Osteoblast (primary cell): ENCODE measurements around the gene FILIP1L. TPM values are rescaled to one million over a fixed set of nuclear protein-coding genes. Genes with fewer than 3 reads are reported as not detected.

Experiments
- DNase-seq: peaks from one replicate; pipeline ENCODE4 v3.0.0; 2011; ENCODE audit warnings: low spot score, mixed read lengths; ENCODE audit not compliant: insufficient read length; ENCODE audit errors: missing footprints
- H2AFZ ChIP-seq: 2 replicates; pipeline ENCODE4 v1.6.0; 2011; ENCODE audit warnings: mild to moderate bottlenecking, low read length
- H3K27ac ChIP-seq: 2 replicates; pipeline ENCODE4 v1.5.1; 2011; ENCODE audit warnings: mild to moderate bottlenecking, low read depth, low read length, moderate library complexity
- H3K27me3 ChIP-seq: 2 replicates; pipeline ENCODE4 v1.6.0; 2012; ENCODE audit warnings: mild to moderate bottlenecking, control low read depth, inconsistent platforms, low read length, moderate library complexity; ENCODE audit not compliant: insufficient read depth
- H3K36me3 ChIP-seq: 2 replicates; pipeline ENCODE4 v1.5.1; 2011; ENCODE audit warnings: mild to moderate bottlenecking, low read length, control low read depth, moderate library complexity; ENCODE audit not compliant: insufficient read depth
- H3K4me1 ChIP-seq: 2 replicates; pipeline ENCODE4 v1.5.1; 2011; ENCODE audit warnings: mild to moderate bottlenecking, low read length, control low read depth, moderate library complexity; ENCODE audit not compliant: insufficient read depth
- H3K4me2 ChIP-seq: 2 replicates; pipeline ENCODE4 v1.6.0; 2011; ENCODE audit warnings: mild to moderate bottlenecking, low read length; ENCODE audit not compliant: insufficient read depth
- H3K4me3 ChIP-seq: fragments of 200-600 bp; sonication (generic); 3 replicates; pipeline ENCODE4 v1.5.1; 2012; ENCODE audit warnings: mild to moderate bottlenecking, low read length, inconsistent platforms; ENCODE audit not compliant: insufficient read depth
- H3K79me2 ChIP-seq: 2 replicates; pipeline ENCODE4 v1.6.0; 2012; ENCODE audit warnings: mild to moderate bottlenecking, low read length, control low read depth, inconsistent platforms; ENCODE audit not compliant: insufficient read depth
- H3K9me3 ChIP-seq: 2 replicates; pipeline ENCODE4 v1.5.1; 2011; ENCODE audit warnings: low read depth, low read length, control low read depth
- H4K20me1 ChIP-seq: 2 replicates; pipeline ENCODE4 v1.6.0; 2012; ENCODE audit warnings: mild to moderate bottlenecking, low read length, control low read depth; ENCODE audit not compliant: insufficient read depth
- CTCF ChIP-seq: IDR thresholded peaks from 2 replicates; pipeline ENCODE4 v1.5.1; 2011; ENCODE audit warnings: mild to moderate bottlenecking, low read depth, low read length, moderate library complexity; ENCODE audit errors: extremely low read depth
- total RNA-seq: library from RNA; depleted of rRNA; stranded (reverse); fragments of >200 nt; gene quantifications from 2 replicates; pipeline ENCODE4 v1.2.3, GENCODE V29; 2012

Gene FILIP1L
- total RNA-seq, 1 donor, result 5.8 TPM

GRCh38 chr3:99980606-99981005 lies 133.7 kb downstream of the FILIP1L start:
- Histone ChIP-seq H4K20me1 (no peaks in the 10 kb centered on the region), H3K36me3 (no peaks in the 10 kb centered on the region), H3K27me3 (no peaks in the 10 kb centered on the region), H3K4me3 (no peak overlapping the region), H3K9me3 (no peaks in the 10 kb centered on the region), H3K4me2 (no peak overlapping the region), H3K27ac (no peak overlapping the region), H3K79me2 (no peaks in the 10 kb centered on the region), H2AFZ (no peak overlapping the region), H3K4me1 (no peaks in the 10 kb centered on the region)
- TF ChIP-seq CTCF, result no peak
- DNase-seq, result no peak

GRCh38 chr3:99978221-99978620 lies 136.1 kb downstream of the FILIP1L start:
- H3K9me3 ChIP-seq, result no peaks in the 10 kb centered on the region
- DNase-seq, result no peak
- H3K27me3 ChIP-seq, result no peaks in the 10 kb centered on the region
- no peak overlapping the region for H3K4me2 ChIP-seq
- H2AFZ ChIP-seq, result no peak overlapping the region
- H3K36me3 ChIP-seq, result no peaks in the 10 kb centered on the region
- no peaks in the 10 kb centered on the region for H3K79me2 ChIP-seq
- H3K27ac ChIP-seq, result no peak overlapping the region
- H3K4me1 ChIP-seq, result no peaks in the 10 kb centered on the region
- TF ChIP-seq CTCF, result no peak
- no peak overlapping the region for H3K4me3 ChIP-seq
- H4K20me1 ChIP-seq, result no peaks in the 10 kb centered on the region

GRCh38 chr3:99976584-99976983 lies 137.7 kb downstream of the FILIP1L start:
- DNase-seq, result no peak
- H3K36me3 ChIP-seq, result no peaks in the 10 kb centered on the region
- TF ChIP-seq CTCF, result no peak

GRCh38 chr3:99974989-99975388 lies 139.3 kb downstream of the FILIP1L start:
- Histone ChIP-seq H3K9me3 (no peaks in the 10 kb centered on the region), H3K4me3 (no peak overlapping the region), H3K27ac (no peak overlapping the region)

More at GRCh38 chr3:99976584-99976983, 137.7 kb downstream of the FILIP1L start:
- no peak overlapping the region for H3K4me3 ChIP-seq
- H3K4me1 ChIP-seq, result no peaks in the 10 kb centered on the region
- H3K4me2 ChIP-seq, result no peak overlapping the region
- no peaks in the 10 kb centered on the region for H3K27me3 ChIP-seq
- no peaks in the 10 kb centered on the region for H3K79me2 ChIP-seq
- no peaks in the 10 kb centered on the region for H3K9me3 ChIP-seq
- no peak overlapping the region for H2AFZ ChIP-seq
- no peaks in the 10 kb centered on the region for H4K20me1 ChIP-seq
- no peak overlapping the region for H3K27ac ChIP-seq

More at GRCh38 chr3:99974989-99975388, 139.3 kb downstream of the FILIP1L start:
- Histone ChIP-seq H3K79me2 (no peaks in the 10 kb centered on the region), H3K4me1 (no peaks in the 10 kb centered on the region), H3K27me3 (no peaks in the 10 kb centered on the region), H2AFZ (no peak overlapping the region), H3K36me3 (no peaks in the 10 kb centered on the region), H4K20me1 (no peaks in the 10 kb centered on the region), H3K4me2 (no peak overlapping the region)
- DNase-seq, result no peak
- no peak for TF ChIP-seq CTCF
